HS-5 (cell line): ENCODE measurements around the gene APC.
A peak's percentile ranks its signal among the peaks of the same experiment; 100 is the strongest.

Experiments used
- DNase-seq: peaks from one replicate; pipeline ENCODE4 v3.0.0-alpha.2; 2012; ENCODE audit warnings: low read depth

APC gene

DNA sequence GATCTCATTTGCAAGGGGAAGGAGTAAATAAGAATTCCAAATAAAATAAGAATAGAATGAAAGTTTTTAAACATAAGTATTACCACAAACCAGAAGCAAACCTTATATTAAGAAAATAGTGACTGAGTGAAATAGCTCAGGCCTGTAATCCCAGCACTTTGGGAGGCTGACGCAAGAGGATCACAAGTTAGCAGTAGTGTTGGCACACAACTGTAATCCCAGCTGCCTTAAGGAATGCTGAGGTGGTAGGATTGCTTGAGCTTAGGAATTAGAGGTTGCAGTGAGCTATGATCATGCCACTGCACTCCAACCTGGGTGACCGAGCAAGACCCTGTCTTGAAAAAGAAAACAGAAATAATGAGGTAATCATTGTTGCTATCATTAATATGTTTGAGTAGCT, 47.0 kb downstream of the APC start:
- no peak for DNase-seq

DNA sequence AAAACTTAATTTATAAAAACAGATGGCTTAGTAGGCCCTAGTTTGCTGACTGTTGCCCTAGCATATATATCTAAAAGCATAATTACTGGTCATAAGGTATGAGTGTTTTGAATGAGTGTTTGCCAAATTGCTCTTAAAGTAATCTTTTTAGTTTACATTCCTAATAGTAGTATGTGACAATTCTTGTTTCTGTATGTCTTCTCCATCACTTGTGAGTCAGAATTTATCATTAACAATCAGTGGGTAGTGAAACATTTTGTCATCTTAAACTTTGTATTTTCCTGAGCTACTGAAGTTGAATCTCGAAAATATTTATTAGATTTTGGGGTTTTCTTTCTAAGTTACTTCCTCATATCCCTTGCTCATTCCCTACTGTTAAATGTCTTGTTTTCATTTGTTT, 49.6 kb downstream of the APC start:
- peak; percentile 18 for DNase-seq

DNA sequence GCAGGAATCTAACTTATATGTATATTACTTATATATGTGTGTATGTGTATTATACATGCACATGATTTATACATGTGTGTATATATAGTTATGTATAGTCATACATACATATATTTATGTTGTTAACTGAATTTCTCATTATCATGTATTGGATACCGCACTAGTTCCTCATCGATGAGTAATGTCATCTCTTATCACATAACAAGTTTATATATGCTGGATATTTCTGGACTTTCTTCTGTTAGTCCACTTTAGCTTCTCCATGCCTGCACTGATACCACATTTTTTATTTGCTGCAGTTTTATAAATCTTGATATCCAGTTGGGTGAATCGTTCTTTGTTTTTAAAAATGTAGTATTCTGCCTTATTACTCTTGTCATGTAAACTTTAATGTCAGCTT, 50.2 kb downstream of the APC start:
- DNase-seq, result no peak

DNA sequence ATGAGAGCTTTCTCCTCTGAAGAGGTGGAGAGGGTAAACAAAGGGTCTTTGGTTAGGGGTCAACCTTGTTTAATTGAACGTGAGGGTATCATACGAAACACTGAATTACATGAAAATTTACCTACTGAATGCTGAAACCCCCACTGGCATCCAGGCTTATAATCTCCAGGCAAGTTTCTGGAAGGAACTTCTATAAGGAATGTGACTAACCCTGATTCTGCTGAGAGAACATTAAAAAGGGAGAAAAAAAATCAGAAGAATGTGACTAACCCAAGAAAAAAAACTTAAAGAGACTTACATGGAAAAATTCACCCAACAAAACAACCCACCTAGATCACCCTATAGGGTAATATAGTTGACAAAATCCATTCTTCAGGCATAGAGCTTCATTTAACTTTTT, 55.5 kb downstream of the APC start:
- no peak for DNase-seq

DNA sequence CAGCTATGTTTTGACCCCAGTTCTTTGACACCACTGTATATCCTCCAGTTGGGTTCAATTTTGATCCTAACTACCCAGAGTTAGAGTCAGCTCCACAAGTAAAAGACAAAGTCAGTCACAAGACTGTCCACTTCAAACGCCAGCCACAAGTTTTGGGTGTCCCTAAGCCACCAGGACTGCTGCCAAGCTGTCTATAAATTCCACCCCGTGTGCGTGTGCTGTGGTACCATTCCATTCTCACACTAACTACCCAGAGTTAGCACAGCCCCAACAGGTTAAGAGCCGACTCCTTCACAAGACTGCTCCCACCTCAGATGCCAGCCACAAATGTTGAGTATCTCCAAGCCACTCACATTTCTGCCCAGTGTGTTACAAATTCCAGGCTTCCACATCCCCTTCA, 56.7 kb downstream of the APC start:
- no peak for DNase-seq

DNA sequence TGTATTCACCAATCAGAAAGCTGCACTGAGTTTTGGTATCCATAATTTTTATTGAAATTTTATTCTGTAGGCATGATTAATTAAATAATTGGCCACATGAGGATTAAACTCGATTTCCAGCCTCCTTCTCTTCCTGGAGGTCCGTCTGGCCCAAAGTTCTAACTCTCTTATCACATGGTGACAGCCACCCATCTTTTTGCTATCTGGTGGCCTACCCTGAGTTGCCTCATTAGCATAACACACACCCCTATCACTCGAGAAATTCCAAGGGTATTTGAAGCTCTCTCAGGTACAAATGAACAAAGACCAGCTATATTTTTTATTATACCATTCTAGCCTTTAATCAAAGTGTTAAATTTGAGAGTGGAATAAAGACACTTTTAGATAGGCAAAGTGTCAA, 57.7 kb downstream of the APC start:
- DNase-seq, result no peak

DNA sequence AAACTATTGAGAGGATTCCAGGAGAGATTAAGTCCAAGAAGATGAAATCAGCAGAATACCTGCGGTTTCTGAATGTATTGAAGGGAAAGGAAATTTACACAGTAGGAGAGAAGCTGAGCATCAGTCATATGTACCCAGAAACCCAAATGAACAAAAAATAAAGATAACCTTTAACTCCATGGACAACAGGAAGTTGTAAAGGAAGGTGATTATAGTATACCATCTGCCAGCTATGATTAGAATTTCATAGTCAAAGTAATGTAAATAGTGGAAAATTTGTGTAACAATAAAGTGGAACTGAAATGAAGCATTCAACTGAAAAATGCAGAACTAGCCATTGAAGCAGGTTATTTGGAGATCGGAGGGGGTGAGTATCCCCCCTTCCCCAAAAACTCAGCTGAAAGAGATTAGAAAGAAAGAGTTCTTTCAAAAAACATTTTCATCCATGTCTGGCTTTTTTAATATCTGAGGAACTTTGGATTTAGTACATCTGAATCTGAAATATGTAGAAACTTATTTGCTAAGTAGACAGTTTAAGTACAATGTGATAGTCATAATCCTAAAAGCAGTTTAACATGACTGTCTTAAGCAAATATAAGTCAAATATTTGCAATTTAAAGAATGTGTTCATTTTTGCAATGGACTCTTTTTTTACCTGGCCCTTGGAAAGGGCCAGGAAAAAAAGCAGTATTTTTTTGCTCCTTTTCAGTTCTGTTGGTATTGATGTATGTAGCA, 58.4 kb downstream of the APC start:
- DNase-seq, result no peak

DNA sequence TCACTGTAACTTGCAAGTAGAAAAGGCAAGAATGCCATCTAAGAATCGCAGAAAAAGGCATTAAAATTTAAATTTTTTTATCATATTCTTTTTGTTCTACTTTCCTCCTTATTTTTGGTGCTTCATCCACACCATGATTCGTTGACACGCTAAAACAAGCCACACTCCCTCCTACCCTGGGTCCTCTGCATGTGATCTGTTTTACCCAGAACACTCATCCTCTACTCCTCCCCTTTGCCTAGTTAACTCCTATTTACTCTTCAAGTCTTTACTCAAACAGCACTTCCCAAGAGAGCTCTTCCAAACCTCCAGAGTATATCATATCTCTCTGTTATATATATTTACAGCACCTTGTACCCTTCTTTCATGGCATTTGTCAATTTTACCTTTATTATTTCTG, 62.0 kb downstream of the APC start:
- DNase-seq, result no peak

DNA sequence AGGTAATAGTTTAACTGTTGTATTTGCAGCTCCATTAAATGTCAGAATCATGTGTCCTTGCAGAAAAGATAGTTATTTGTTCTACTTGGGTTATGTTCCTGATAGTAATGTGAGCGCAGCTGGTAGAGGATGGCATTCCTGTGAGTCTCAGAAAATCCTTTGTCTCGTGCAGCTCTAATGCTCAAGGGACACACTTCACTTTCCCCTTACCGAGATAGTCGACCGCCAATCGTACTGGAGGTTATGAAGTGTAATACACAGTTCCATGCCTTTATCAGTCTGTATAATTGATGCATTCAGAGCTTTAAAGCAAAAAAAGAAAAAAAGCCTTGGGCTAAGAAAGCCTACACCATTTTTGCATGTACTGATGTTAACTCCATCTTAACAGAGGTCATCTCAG, 63.2 kb downstream of the APC start:
- no peak for DNase-seq

DNA sequence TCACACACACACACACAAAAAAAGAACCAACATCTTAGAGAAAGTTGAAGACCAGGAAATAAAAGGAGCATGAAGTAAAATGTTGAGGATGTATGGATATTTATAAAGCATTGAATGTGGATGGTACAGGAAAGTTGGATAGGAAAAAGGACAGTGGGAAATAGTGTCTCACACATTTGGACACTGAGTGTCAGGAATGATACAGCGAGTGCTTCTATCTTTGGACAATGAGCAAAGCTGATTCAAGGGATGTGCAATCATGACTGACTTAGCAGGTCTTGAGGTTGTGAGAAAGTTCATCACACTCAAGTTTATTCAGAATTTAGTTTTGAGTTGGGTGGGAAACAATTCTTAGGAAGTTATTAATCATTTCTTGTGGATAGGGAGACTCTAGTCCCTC, 73.3 kb downstream of the APC start:
- no peak for DNase-seq

DNA sequence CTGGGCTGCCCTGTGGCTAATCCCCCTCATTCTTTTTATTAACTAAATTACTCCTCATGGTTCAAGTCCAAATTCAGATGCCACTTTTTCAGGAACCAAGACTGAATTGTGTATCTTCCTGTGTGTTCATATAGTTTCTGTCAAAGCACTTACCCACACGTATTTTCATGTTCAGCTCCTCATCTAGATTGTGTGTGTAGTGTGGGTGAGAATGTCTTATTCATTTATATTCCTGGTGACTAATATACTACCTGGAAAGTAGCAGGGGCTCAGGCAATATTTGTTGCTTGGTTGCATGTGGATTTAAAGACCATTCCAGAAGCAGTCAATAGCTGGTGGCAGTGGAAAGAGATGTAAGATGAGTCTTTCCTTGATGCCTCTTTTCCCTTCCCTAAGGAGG, 74.9 kb downstream of the APC start:
- DNase-seq, result no peak

DNA sequence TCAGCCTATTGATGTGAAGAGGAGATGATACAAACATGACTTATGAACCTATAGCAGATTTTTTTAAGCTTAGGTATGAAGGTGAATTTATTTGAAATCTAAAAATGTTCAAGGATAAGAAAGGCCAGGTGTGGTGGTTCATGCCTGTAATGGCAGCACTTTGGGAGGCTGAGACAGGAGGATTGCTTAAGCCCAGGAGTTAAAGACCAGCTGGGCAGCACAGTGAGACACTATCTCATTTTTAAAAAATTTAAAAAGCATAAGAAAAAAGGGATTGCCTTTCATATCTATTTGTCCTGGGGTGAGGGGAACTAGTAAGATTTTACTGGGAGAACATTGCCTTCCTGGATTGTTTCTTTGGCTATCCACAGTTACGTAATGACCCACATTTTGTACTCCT, 82.6 kb downstream of the APC start:
- no peak for DNase-seq

DNA sequence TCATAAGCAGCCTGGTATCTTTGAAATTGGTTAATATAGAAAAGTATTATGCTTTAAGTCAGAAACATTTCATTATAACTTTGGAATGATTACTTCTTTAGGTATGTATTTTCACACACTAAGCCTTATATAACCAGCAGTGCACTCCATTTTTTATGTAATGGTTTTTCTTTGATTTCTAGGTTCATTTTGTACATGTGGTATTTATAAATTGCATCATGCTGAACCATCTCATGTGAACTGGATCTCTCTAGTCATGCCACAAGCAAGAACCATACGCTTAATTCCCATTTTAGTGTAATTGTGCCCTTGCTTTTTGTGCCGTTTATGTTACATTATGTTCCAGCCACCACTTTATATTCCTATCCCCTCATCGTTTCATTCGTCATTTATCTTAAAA, 84.8 kb downstream of the APC start:
- DNase-seq, result no peak

DNA sequence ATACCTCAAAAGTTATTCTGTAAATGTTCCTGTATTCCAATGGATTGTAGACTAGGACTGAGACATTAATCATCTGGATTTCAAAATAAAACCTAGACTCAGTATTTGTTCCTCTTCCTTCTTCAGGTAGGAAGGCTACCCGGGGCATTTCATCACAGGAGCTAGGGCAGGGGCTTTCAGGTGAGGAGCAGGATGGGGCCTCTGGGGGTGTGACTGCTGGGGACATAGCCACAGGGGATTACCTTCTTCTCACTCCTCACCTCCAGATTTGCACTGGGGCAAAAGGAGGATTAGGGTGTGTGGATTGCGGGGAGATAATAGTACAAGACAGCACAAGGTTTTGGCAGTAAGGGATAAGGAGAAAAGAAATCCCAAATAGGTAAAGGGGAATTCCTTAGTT, 85.5 kb downstream of the APC start:
- no peak for DNase-seq

DNA sequence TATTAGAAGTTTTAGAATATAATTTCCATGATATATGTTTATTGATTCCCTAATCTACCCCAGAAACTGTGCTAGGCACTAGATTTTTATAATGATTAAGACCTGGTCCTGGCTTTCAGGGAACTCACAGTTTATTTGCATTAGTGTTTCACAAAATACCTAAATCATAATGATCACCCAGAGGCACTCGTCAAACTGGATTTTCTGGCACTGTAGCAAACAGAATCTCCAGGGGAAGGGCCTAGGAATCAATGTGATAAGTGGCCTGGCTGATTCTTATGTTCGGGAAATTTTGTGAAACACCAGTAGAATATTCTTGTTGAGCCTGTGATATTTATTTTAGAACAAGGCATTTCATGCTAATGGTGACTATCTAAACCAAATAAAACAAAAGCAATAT, 86.0 kb downstream of the APC start:
- DNase-seq, result no peak

DNA sequence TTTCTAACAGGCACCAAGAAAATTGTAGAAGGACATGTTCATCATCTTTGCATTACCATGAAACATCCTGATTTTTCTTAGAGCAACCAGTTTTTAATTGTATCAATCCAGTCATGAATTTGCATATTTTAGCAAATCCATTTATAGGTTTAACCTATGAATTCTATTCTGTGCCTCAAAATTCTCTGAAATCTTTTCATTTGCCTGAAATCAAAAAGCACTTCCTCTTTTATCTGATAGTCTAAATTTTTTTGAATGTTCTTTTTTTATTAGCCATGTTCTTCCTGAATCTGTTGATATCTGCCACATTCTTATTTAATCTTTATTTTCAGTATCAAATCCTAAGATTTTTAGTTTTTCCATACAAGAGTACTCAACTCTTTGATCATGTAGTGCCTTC, 86.5 kb downstream of the APC start:
- no peak for DNase-seq

DNA sequence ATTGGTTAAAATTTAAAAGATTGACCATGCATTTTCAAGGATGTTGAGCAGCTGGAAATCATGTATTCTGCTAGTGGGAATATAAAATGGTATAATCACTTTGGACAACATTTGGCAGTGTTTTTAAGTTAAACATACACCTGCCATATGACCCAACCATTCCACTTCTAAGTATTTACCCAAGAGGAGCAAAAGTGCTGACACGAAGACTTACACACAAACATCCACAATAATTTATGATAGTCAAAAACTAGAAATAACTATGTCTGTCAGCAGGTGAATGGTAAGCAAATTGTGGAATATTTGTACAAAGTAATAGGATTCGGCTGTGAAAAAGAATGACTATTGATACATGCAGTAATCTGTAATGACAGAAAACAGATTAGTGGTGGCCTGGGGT, 92.7 kb downstream of the APC start:
- DNase-seq, result no peak

DNA sequence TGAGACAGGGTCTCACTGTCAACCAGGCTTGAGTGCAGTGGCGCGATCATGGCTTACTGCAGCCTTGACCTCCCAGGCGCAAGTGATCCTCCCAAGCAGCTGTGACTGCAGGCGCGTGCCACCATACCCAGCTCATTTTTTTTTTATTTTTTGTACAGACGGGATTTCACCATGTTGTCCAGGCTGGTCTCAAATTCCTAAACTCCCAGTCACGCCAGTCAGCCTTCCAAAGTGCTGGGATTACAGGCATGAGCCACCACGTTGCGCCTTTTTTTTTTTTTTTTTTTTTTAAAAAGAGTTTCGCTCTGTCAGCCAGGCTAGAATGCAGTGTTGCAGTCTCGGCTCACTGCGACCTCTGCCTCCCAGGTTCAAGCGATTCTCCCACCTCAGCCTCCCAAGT, 96.3 kb downstream of the APC start:
- DNase-seq, result no peak

DNA sequence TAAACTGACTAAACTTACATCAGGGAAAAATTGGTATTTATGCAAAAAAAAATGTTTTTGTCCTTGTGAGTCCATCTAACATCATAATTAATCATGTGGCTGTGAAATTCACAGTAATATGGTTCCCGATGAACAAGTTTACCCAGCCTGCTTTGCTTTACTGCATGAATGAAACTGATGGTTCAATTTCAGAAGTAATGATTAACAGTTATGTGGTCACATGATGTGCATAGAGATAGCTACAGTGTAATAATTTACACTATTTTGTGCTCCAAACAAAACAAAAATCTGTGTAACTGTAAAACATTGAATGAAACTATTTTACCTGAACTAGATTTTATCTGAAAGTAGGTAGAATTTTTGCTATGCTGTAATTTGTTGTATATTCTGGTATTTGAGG, 106.8 kb downstream of the APC start:
- DNase-seq, result no peak

DNA sequence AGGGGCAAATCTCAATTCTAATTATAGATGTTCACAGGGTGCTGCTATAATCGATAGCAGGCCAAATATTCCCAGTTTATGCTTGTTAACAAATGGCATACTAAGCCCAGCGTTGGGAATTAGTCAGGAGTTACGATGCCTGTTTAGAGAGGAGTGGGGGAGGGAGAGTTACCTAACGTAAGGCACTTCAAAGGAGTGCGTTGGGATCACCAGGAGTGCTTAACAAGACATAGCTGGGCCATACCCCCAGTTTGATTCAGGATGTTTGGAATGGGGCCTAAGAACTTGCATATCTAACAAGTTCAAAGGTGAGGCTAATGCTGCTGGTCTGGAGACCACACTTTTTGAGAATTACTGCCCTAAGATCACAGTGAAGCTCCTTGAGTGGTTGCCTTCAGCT, 108.9 kb downstream of the APC start:
- DNase-seq, result no peak

DNA sequence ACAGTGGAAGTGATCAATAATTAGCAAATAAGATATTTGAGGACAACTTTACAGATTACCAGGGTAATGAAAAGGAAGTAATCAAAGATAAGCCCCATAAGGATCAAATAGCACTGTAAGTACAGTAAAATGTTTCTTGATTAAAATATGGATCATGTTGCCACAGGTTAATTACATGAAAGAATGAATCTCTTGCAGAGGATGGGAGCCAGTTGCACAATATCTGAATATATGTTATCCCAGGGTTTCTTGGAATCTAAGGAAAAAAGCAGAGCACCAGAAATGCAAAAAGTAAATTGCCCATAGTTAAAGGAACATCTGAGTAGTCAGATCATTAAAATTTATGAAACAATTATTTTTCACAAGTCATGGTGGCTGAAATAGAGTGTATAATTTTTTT, 109.6 kb downstream of the APC start:
- no peak for DNase-seq

DNA sequence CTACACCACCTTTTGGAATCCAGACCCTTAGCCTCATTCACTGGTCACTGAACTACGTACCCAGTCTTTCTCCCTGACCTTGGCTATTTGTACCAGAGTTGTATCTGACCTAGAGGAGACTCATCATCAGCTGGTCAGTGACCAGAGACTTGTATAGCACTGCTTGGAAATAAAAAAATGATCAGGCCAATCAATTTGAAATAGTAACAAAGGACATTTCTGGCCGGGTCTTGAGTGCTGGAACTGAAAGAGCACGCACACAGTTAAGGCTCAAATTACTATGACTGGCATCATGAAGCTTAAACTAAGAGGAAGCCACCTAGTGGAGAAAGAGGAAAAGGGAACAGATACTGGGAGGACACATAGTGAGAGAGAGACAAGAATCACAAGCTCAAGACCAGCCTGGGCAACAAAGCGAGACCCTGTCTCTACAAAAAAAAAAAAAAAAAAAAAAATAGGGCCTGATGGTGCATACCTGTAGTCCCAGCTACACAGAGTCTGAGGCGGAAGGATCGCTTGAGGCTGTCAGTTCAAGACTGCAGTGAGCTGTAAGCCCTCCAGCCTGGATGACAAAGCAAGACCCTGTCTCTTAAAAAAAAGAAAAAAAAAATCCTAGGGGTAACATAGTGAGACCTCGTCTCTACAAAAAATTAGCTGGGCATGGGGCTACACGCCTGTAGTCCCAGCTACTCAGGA, 110.6 kb downstream of the APC start:
- DNase-seq, result peak; percentile 25

DNA sequence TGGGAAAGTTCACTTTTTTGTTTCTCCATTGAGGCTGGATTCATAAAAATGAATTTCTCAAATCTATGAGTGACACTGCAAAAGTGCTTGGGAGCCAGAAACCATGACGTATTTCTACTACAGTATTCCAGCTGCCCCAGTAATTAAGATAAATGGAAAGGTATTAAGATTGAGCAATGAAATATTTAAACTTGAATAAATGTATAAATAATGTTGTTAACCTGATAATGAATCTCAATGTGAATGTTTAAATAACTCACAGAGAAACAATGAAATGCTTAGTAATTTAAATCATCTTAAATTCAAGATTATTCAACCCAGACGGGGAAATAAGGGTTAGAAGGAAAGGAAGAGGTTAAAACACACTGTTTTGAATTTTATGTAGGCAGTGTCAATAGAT, 112.2 kb downstream of the APC start:
- no peak for DNase-seq

DNA sequence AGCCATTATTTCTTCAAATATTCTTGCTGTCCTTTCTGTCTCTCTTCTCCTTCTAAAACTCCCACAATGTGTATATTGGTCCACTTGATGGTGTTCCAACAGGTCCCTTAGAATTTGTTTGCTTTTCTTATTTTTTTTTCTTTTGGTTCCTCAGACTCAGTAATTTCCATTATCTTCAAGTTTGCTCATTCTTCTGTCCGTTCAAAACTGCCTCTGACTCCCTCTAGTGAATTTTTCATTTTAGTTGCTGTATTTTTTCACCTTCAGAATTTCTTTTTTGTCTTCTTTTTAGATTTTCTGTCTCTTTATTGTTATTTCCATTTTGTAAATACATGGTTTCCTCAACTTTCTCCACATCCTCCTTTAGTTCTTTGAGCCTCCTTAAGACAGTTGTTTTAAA, 117.0 kb downstream of the APC start:
- no peak for DNase-seq
